Lung (tissue), 12 donors: Measurements from ENCODE around the gene POLR3A. TPM values are rescaled to one million over a fixed set of nuclear protein-coding genes. Genes with fewer than 3 reads are reported as not detected.

Experiments
- ATAC-seq: fragments of 200-7000 bp; cut with Tn5 transposase; one replicate; pipeline ENCODE4 v1.9.1; 2020; ENCODE audit warnings: moderate number of reproducible peaks; ENCODE audit not compliant: insufficient read depth, low FRiP score
- DNase-seq, 3 donors: peaks; one replicate each; pipeline ENCODE4 v3.0.0-alpha.2; 2013 to 2017
- H3K27ac ChIP-seq, 2 donors: one replicate each; pipeline ENCODE4 v1.5.1; 2013; ENCODE audit warnings: mild to moderate bottlenecking in 2 of 2, moderate library complexity in 2 of 2, control low read depth in 1 of 2, inconsistent platforms in 1 of 2, low read depth in 1 of 2, low read length in 1 of 2
- H3K27me3 ChIP-seq, 3 donors: one replicate each; pipeline ENCODE4 v1.5.1; 2013; ENCODE audit warnings: low read length in 2 of 3; ENCODE audit not compliant: control insufficient read depth in 3 of 3, insufficient read depth in 3 of 3
- H3K36me3 ChIP-seq, 4 donors: one replicate each; pipeline ENCODE4 v1.5.1; 2013; ENCODE audit warnings: low read length in 4 of 4, mild to moderate bottlenecking in 1 of 4, moderate library complexity in 1 of 4; ENCODE audit not compliant: control insufficient read depth in 4 of 4, insufficient read depth in 4 of 4
- H3K4me1 ChIP-seq, 5 donors: one replicate each; pipeline ENCODE4 v1.5.1; 2013; ENCODE audit warnings: low read length in 5 of 5, mild to moderate bottlenecking in 2 of 5, moderate library complexity in 1 of 5; ENCODE audit not compliant: control insufficient read depth in 5 of 5, insufficient read depth in 5 of 5
- H3K4me3 ChIP-seq: one replicate; pipeline ENCODE4 v1.5.1; 2013; ENCODE audit warnings: mild to moderate bottlenecking, control low read depth, moderate library complexity
- H3K9ac ChIP-seq, 2 donors: one replicate each; pipeline ENCODE4 v1.5.1; 2013; ENCODE audit warnings: low read length in 2 of 2, control low read depth in 1 of 2; ENCODE audit not compliant: insufficient read depth in 1 of 2
- H3K9me3 ChIP-seq, 4 donors: one replicate each; pipeline ENCODE4 v1.5.1; 2013; ENCODE audit warnings: low read length in 3 of 4, mild to moderate bottlenecking in 1 of 4, moderate library complexity in 1 of 4; ENCODE audit not compliant: control insufficient read depth in 4 of 4, insufficient read depth in 3 of 4
- CTCF ChIP-seq: IDR thresholded peaks from 2 replicates; pipeline ENCODE4 v1.5.1; 2012; ENCODE audit warnings: mild to moderate bottlenecking; ENCODE audit errors: control extremely low read depth, extremely low read depth
- WGBS, 2 donors: extraction: QIAGEN DNeasy Blood & Tissue Kit; methylation state at CpG; one replicate each; pipeline ENCODE4 v1.1.7; 2013; 5-methylcytosine and 5-hydroxymethylcytosine counted together
- polyA plus RNA-seq, 2 donors: library from polyadenylated mRNA; stranded (reverse); fragments of 200-250 nt; gene quantifications; one replicate each; pipeline ENCODE4 v1.2.1, GENCODE V29; 2013
- total RNA-seq, 2 donors: library from RNA; depleted of rRNA in 1 of 2; stranded (reverse); fragments of >200 nt in 1 of 2; gene quantifications; one replicate each; pipeline ENCODE4 v1.2.1, GENCODE V29; 2014 to 2021
- donor health status: control.
- donor health status: control.
- donor health status: Bipolar disorder and iron deficiency.
- donor health status: healthy.
- donor health status: DM: yes; HTN: yes; CAD: no.

POLR3A gene
- total and polyA plus RNA-seq, 4 donors = 3.9 to 15.0 (median 8.7) TPM

GRCh38 chr10:78042058-78042751 is 12.9 kb upstream of the POLR3A start:
- WGBS, 2 donors = 68 to 77% methylated on average over 2 of the region's 2 CpGs
- no peak for DNase-seq
- H3K36me3 ChIP-seq = peaks cover 27 to 42% (median 31%) of the 10 kb centered on the region in 4 donors

GRCh38 chr10:78041170-78042057 is 12.1 kb upstream of the POLR3A start:
- Histone ChIP-seq H3K4me3 (no peak overlapping the region), H3K9me3 (no peaks in the 10 kb centered on the region), H3K36me3 (peaks cover 33 to 49% (median 33%) of the 10 kb centered on the region in 4 donors), H3K27ac (no peak overlapping the region), H3K4me1 (peaks cover 0 to 11% (median 6%) of the 10 kb centered on the region in 5 donors), H3K9ac (no peak overlapping the region), H3K27me3 (no peaks in the 10 kb centered on the region)
- no peak for TF ChIP-seq CTCF
- 72 to 75% methylated on average over 5 of the region's 5 CpGs for WGBS, 2 donors
- ATAC-seq (no peak), DNase-seq (no peak)

More at GRCh38 chr10:78042058-78042751, 12.9 kb upstream of the POLR3A start:
- no peak for ATAC-seq
- Histone ChIP-seq H3K9ac (no peak overlapping the region), H3K4me3 (no peak overlapping the region), H3K4me1 (peaks cover 0 to 8% (median 5%) of the 10 kb centered on the region in 5 donors), H3K27ac (no peak overlapping the region), H3K9me3 (no peaks in the 10 kb centered on the region), H3K27me3 (no peaks in the 10 kb centered on the region)
- no peak for TF ChIP-seq CTCF

- H3K36me3 ChIP-seq = peaks cover 40 to 64% (median 43%) of the 10 kb centered on the region in 4 donors
- no peak overlapping the region for H3K9ac ChIP-seq
- no peaks in the 10 kb centered on the region for H3K27me3 ChIP-seq
- 73 to 91% methylated on average over 3 of the region's 3 CpGs for WGBS, 2 donors
- no peak for DNase-seq
- H3K4me1 ChIP-seq = peaks cover 6 to 24% (median 12%) of the 10 kb centered on the region in 5 donors
- no peak for ATAC-seq
- H3K4me3 ChIP-seq = no peak overlapping the region
- TF ChIP-seq CTCF = no peak
- H3K27ac ChIP-seq = no peak overlapping the region
- no peaks in the 10 kb centered on the region for H3K9me3 ChIP-seq
Observed at GRCh38 chr10:78039743-78040142, 10.4 kb upstream of the POLR3A start.
